Peyer's patch (tissue), 4 donors: Measurements from ENCODE around the gene KITLG.

Experiments
- POLR2A ChIP-seq, 2 donors: fragments of 450-650 bp; IDR thresholded peaks; one replicate each; pipeline ENCODE4 v1.5.1; 2017; ENCODE audit warnings: antibody characterized with exemption in 2 of 2, mild to moderate bottlenecking in 2 of 2, moderate library complexity in 2 of 2
- TF ChIP-seq, protein P1 (sequence below), 6 experiments: fragments of 450-650 bp in 4 of 6; fragments of 200-600 bp in 2 of 6; sonication (generic) in 1 of 6; IDR thresholded peaks; one replicate each; pipeline ENCODE4 v1.5.1; 2017 to 2019; ENCODE audit warnings: antibody characterized with exemption in 6 of 6, mild to moderate bottlenecking in 3 of 6, moderate library complexity in 1 of 6

DNA sequence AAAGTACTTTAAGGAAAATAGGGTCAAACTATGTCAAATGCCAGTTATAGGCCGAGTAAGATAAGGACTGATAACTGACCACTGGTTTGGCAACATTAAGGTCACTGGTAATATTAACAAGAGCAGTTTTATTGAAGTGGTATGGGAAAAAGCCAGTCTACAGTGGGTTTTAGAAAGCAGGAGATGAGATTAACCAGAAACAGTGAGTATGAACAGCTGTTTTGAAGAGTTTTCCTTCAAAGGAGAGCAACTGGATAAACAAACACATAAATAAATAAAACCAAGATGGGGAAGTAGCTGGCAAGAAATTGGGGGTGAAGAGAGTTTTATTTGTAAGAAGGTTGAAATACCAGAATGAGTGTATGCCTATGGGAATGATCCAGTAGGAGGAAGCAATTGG is 30.3 kb downstream of the KITLG start:
- TF ChIP-seq POLR2A (IDR thresholded peaks at IDR 0.05): no peak
- TF ChIP-seq, protein P1, sequence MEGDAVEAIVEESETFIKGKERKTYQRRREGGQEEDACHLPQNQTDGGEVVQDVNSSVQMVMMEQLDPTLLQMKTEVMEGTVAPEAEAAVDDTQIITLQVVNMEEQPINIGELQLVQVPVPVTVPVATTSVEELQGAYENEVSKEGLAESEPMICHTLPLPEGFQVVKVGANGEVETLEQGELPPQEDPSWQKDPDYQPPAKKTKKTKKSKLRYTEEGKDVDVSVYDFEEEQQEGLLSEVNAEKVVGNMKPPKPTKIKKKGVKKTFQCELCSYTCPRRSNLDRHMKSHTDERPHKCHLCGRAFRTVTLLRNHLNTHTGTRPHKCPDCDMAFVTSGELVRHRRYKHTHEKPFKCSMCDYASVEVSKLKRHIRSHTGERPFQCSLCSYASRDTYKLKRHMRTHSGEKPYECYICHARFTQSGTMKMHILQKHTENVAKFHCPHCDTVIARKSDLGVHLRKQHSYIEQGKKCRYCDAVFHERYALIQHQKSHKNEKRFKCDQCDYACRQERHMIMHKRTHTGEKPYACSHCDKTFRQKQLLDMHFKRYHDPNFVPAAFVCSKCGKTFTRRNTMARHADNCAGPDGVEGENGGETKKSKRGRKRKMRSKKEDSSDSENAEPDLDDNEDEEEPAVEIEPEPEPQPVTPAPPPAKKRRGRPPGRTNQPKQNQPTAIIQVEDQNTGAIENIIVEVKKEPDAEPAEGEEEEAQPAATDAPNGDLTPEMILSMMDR (IDR thresholded peaks at IDR 0.05): no peak
